ENCODE results near the gene FAM124B.

DNA sequence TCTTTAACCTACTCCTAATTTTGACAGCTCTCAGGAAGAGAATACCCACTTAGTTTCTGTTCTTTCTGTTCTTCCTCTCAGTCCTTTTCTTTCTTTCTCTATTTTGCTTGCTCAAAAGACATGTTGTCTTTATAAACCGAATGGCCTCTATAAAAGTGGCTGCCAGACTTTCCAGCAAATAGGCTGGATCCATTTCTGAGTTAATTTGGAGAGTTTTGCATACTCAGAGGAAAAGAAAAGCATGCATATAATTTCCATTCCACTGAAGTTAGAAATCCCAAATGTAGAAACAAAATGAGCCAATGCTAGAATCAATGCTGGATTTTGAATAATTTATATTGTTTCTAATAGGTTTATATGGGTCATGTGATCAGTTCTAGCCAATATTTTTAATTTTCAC lies 65.9 kb downstream of the FAM124B start:
- TF ChIP-seq, protein P1, sequence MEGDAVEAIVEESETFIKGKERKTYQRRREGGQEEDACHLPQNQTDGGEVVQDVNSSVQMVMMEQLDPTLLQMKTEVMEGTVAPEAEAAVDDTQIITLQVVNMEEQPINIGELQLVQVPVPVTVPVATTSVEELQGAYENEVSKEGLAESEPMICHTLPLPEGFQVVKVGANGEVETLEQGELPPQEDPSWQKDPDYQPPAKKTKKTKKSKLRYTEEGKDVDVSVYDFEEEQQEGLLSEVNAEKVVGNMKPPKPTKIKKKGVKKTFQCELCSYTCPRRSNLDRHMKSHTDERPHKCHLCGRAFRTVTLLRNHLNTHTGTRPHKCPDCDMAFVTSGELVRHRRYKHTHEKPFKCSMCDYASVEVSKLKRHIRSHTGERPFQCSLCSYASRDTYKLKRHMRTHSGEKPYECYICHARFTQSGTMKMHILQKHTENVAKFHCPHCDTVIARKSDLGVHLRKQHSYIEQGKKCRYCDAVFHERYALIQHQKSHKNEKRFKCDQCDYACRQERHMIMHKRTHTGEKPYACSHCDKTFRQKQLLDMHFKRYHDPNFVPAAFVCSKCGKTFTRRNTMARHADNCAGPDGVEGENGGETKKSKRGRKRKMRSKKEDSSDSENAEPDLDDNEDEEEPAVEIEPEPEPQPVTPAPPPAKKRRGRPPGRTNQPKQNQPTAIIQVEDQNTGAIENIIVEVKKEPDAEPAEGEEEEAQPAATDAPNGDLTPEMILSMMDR (IDR thresholded peaks at IDR 0.05; ENCODE audit: poor library complexity), result no peak
- no peak for TF ChIP-seq EZH2phosphoT487 (IDR thresholded peaks at IDR 0.05; ENCODE audit: low read depth, severe bottlenecking, unreplicated experiment)
- no peak for TF ChIP-seq EZH2 (IDR thresholded peaks at IDR 0.05; ENCODE audit: borderline replicate concordance)
